HG02623 (cell line): ENCODE results near the gene NPFF.

Experiments
- ATAC-seq: cut with Tn5 transposase; IDR thresholded peaks from one replicate; pipeline ENCODE4 v1.9.1; 2021; ENCODE audit warnings: moderate library complexity; ENCODE audit not compliant: unreplicated experiment

Gene NPFF

GRCh38 chr12:53478865-53479264 lies 28.4 kb downstream of the NPFF start:
- ATAC-seq, result no peak

- ATAC-seq, result no peak
Measured at GRCh38 chr12:53476769-53477209, 30.5 kb downstream of the NPFF start.

GRCh38 chr12:53474819-53475218 lies 32.5 kb downstream of the NPFF start:
- no peak for ATAC-seq

- no peak for ATAC-seq
Measured at GRCh38 chr12:53474077-53474476, 33.2 kb downstream of the NPFF start.

GRCh38 chr12:53472056-53472582 lies 35.2 kb downstream of the NPFF start:
- no peak for ATAC-seq

- no peak for ATAC-seq
Measured at GRCh38 chr12:53468282-53468681, 39.0 kb downstream of the NPFF start.

GRCh38 chr12:53467880-53468279 lies 39.4 kb downstream of the NPFF start:
- no peak for ATAC-seq

GRCh38 chr12:53467082-53467481 lies 40.2 kb downstream of the NPFF start:
- ATAC-seq, result no peak

GRCh38 chr12:53466640-53467039 lies 40.6 kb downstream of the NPFF start:
- ATAC-seq, result no peak

GRCh38 chr12:53465679-53466078 lies 41.6 kb downstream of the NPFF start:
- no peak for ATAC-seq

GRCh38 chr12:53464685-53465418 lies 42.4 kb downstream of the NPFF start:
- no peak for ATAC-seq

GRCh38 chr12:53463802-53464560 lies 43.3 kb downstream of the NPFF start:
- no peak for ATAC-seq

GRCh38 chr12:53462935-53463334 lies 44.3 kb downstream of the NPFF start:
- no peak for ATAC-seq

- no peak for ATAC-seq
Measured at GRCh38 chr12:53461591-53461990, 45.7 kb downstream of the NPFF start.

GRCh38 chr12:53461059-53461458 lies 46.2 kb downstream of the NPFF start:
- no peak for ATAC-seq

GRCh38 chr12:53459097-53459496 lies 48.2 kb downstream of the NPFF start:
- no peak for ATAC-seq
